Fibroblast of skin of left biceps (primary cell): ENCODE data around the gene PTEN.

Experiments
- DNase-seq, 2 experiments: peaks; one replicate each; pipeline ENCODE4 v3.0.0-alpha.2; 2013; ENCODE audit warnings: low read depth in 2 of 2

The PTEN gene

DNA sequence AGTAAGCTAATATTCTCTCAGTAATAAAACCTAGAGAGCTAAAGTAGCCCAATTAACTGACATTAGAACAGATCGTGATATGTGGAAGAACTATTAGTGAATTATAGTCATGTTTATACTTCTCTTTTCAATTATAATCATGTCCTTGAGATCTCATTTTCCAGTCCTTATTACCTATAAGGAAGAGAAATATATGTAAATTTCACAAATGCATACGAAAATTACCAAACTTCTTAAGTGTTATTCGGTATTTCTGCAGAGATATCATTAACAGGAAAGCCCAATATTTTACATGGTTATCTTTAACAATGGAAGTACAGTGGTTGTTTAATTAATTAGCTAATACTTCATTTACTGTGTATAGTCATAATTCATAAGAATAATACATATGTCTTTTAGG, 110.7 kb downstream of the PTEN start:
- no peak for DNase-seq

DNA sequence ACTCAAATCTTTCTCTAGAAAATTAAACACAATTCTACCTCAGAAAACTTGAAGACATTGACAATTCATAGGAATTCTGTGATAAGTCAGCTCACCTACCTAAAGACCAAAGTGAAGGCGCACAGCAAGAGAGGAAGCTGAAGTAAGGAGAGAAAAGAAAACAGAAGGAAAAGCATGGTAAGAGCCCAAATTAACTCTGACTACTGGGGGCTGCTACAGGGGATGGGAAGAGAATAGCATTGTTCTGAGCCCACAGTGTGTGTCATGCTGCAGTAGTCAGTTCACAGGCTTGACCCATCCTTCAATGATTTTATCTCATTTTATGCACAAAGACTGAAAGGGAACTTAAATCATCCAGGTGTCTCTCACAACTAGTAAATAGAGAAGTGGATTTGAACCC, 111.3 kb downstream of the PTEN start:
- DNase-seq: no peak

- no peak for DNase-seq
Observed at GRCh38 chr10:87976101-87976743, 112.8 kb downstream of the PTEN start.

DNA sequence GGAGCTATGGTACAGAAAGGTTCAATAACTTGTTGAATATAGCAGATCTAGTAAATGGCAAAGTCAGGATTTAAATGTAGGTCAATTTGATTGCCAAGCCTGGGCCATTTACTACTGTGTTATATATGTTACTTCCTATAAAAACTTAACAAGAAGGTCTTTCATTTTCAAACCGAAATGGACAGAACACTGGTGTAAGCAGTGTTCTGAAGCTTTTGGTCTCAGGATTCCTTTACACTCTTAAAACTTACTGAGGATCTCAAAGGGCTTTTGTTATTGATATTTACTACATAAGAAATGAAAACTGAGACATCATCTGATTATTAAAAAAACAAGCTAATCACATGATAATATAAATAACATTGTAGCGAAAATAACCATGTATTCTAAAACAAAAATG, 114.7 kb downstream of the PTEN start:
- no peak for DNase-seq

GRCh38 chr10:87979847-87980246, 116.4 kb downstream of the PTEN start:
- DNase-seq: no peak

- no peak for DNase-seq
Observed at GRCh38 chr10:87983716-87984115, 120.3 kb downstream of the PTEN start.

- DNase-seq: no peak
Observed at GRCh38 chr10:87987206-87987605, 123.8 kb downstream of the PTEN start.

DNA sequence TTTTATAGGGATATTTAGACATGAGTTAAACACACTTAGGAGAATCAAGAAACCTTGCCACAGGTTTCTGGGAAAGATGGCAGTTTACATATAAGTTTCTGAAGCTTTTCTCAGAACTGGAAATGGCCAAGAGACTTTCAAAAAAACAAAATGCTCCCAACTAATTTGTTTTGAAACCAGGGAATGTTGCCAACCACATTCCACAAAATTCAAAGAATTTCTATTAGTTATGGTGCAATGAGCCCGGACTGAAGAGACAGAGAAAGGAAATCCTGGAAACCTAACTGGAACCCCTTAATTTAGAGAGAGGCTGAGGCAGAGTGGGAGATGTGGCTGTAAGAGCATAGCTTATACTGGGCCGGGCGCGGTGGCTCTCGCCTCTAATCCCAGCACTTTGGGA, 128.5 kb downstream of the PTEN start:
- DNase-seq: no peak

DNA sequence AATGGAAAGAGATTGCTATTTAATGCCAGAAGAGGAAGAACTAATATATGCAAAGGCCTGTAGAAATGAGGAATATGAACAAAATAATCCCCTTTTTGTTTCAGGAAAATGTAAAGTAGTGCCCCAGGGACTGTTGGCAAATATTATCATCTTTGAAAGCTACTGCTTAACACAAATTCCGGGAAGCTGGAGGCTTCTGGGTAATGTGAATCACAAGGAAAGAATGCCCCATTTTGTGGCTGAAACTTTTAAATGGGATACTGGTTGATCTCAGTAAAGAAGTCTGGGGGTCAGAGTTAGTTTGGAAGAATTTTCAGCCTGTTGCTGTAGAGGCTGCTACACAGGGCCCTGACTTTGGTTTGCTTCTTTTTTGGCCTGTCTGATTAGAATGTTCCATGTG, 141.0 kb downstream of the PTEN start:
- peak in 1 of 2 experiments; percentile 8 for DNase-seq

DNA sequence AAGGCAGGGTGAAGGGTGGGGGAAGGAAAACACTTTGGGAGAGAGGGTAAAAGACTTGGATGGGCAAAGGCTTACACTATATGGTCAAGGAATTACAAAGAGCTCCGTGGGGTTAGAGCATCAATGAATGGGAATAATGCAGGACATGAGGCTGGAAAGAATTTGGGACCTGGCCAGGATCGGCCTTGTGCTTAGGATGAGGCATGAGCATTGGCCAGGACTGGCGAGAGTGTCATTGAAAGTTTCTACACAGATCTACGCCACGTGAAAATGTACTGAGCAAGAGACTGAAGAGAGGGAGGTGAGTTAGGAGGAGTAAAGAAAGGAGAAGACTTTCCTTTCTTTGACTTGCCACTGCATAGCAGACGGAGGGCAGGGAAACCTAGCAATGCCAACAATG, 142.8 kb downstream of the PTEN start:
- DNase-seq: no peak

DNA sequence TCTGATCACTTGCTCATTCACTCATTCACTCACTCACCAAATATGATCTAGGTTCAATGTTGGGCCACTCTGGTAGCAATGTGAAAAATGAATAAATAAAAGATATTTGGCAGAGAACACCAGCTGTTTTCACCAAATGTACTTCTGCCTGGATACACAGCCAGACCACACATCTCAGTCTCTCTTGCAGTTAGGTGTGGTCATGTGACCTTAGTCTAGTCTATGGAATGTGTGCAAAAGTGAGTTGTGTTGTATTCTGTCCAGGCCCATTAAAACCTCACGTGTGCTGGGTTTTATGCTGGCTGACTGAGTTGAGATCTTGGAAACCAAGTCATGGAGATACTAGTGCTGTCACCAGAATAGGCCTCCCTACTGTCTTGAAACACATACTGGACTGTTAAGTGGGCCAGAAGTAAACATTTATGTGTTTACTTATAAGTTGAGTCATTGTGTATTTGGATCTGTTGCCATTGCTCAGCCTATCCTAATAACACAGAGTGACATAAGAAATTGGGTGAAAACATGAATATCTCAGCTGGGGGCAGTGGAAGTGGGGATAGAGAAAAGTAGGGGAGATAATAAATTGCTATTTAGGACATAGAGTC, 145.5 kb downstream of the PTEN start:
- no peak for DNase-seq

DNA sequence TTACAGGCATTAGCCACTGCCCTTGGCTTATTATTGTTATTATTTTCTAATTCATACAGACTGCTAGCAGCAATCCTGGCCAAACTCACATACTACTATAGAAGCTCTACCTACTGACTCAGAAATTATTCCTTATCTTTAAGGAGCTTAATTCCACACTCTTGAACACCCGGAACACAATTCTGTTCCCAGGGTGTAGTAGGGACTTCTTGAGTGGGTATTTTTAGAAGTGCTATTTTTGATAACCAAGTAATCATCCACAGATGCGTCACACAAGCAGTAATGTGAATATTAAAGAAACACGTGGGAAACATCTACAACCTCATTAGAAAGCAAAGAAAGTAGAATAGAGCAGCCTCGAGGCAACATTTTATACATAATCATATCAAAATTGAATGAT, 149.2 kb downstream of the PTEN start:
- DNase-seq: no peak

GRCh38 chr10:88017781-88018180, 154.4 kb downstream of the PTEN start:
- no peak for DNase-seq

DNA sequence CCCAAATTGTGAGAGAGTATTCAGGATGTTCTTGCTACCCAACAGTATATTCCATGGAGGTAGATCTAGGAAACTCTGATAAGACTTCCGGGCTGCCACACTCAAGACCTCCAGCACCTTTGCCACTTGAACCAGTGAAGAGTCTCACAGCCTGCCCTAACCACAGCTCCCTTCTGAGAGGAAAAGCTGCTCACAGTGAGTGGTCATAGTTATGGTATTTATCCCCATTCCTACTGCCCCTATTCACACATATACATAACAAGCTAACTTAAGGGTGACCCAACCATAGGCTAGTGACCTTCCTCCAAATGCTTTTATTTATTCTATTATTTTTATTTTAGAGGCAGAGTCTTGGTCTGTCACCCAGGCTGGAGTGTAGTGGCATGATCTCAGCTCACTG, 156.3 kb downstream of the PTEN start:
- DNase-seq: no peak
